Fibroblast of lung (primary cell): ENCODE measurements around the gene SLAMF9. TPM values are rescaled to one million over a fixed set of nuclear protein-coding genes. Genes with fewer than 3 reads are reported as not detected.

Experiments used
- DNase-seq, 2 donors: peaks; one replicate each; pipeline versions ENCODE4 v3.0.0 to v3.0.0-alpha.2; 2010; ENCODE audit warnings: low read depth in 2 of 2
- H2AFZ ChIP-seq: 2 replicates; pipeline ENCODE4 v1.5.1; 2012; ENCODE audit warnings: low read length, control low read depth, inconsistent platforms
- H3K27ac ChIP-seq: 2 replicates; pipeline ENCODE4 v1.5.1; 2011; ENCODE audit warnings: low read length, control low read depth; ENCODE audit not compliant: insufficient read depth
- H3K27me3 ChIP-seq: 2 replicates; pipeline ENCODE4 v1.5.1; 2011; ENCODE audit warnings: mild to moderate bottlenecking, low read length; ENCODE audit not compliant: control insufficient read depth, insufficient read depth
- H3K36me3 ChIP-seq: 2 replicates; pipeline ENCODE4 v1.5.1; 2011; ENCODE audit warnings: low read length; ENCODE audit not compliant: control insufficient read depth, insufficient read depth
- H3K4me1 ChIP-seq: 2 replicates; pipeline ENCODE4 v1.5.1; 2011; ENCODE audit warnings: low read length; ENCODE audit not compliant: control insufficient read depth, insufficient read depth; ENCODE audit errors: extremely low read depth
- H3K4me2 ChIP-seq: 2 replicates; pipeline ENCODE4 v1.5.1; 2011; ENCODE audit warnings: low read length, control low read depth; ENCODE audit not compliant: insufficient read depth; ENCODE audit errors: extremely low read depth
- H3K4me3 ChIP-seq, 4 experiments: fragments of 200-600 bp in 1 of 4; sonication (generic) in 1 of 4; replicated peaks in 1 of 4; 2 replicates each; pipeline ENCODE4 v1.5.1; 2011 to 2016; ENCODE audit warnings: low read length in 4 of 4, low read depth in 3 of 4, mild to moderate bottlenecking in 3 of 4, control low read depth in 2 of 4, inconsistent platforms in 1 of 4, mixed read lengths in 1 of 4; ENCODE audit not compliant: insufficient read depth in 1 of 4; ENCODE audit errors: control extremely low read depth in 1 of 4
- H3K79me2 ChIP-seq: 2 replicates; pipeline ENCODE4 v1.5.1; 2012; ENCODE audit warnings: mild to moderate bottlenecking, low read length, inconsistent platforms; ENCODE audit not compliant: control insufficient read depth, insufficient read depth
- H3K9ac ChIP-seq: 2 replicates; pipeline ENCODE4 v1.5.1; 2011; ENCODE audit warnings: mild to moderate bottlenecking, low read length, control low read depth; ENCODE audit not compliant: insufficient read depth
- H3K9me3 ChIP-seq: 2 replicates; pipeline ENCODE4 v1.5.1; 2012; ENCODE audit warnings: low read depth, low read length; ENCODE audit not compliant: control insufficient read depth, insufficient read depth
- H4K20me1 ChIP-seq: 2 replicates; pipeline ENCODE4 v1.5.1; 2011; ENCODE audit warnings: low read length; ENCODE audit not compliant: control insufficient read depth, insufficient read depth; ENCODE audit errors: extremely low read depth
- CTCF ChIP-seq, 2 donors: IDR thresholded peaks in 1 of 2; conservative IDR thresholded peaks in 1 of 2; 1 replicate in 1 of 2; 2 replicates in 1 of 2; pipeline ENCODE4 v1.5.1; 2011 to 2012; ENCODE audit warnings: low read length in 2 of 2, control low read depth in 1 of 2, inconsistent platforms in 1 of 2, low read depth in 1 of 2, mild to moderate bottlenecking in 1 of 2
- EZH2 ChIP-seq: IDR thresholded peaks from 2 replicates; pipeline ENCODE4 v1.5.1; 2012; ENCODE audit warnings: low read length, control low read depth, mild to moderate bottlenecking; ENCODE audit errors: missing control alignments
- polyA plus RNA-seq, 2 donors: library from polyadenylated mRNA; depleted of rRNA in 1 of 2; stranded (reverse) in 1 of 2; unstranded in 1 of 2; fragments of >200 nt; gene quantifications; 2 replicates each; pipeline ENCODE4 v1.2.1, GENCODE V29; 2011 to 2012; ENCODE audit warnings: missing spikeins in 1 of 2
- total RNA-seq: library from RNA; depleted of rRNA; stranded (reverse); fragments of >200 nt; gene quantifications from 2 replicates; pipeline ENCODE4 v1.2.1, GENCODE V29; 2014

The SLAMF9 gene
- total and polyA plus RNA-seq, 2 donors (not counting 1 experiment from before 2014, with no cell fraction given): not detected

- H3K9me3 ChIP-seq: no peaks in the 10 kb centered on the region
Observed at GRCh38 chr1:159955456-159955855, 1.4 kb upstream of the SLAMF9 start.

GRCh38 chr1:159952932-159953331, 1.1 kb downstream of the SLAMF9 start:
- Histone ChIP-seq H3K9ac (no peak overlapping the region), H3K36me3 (no peaks in the 10 kb centered on the region), H3K9me3 (no peaks in the 10 kb centered on the region), H2AFZ (no peak overlapping the region), H4K20me1 (no peaks in the 10 kb centered on the region), H3K4me2 (no peak overlapping the region), H3K4me1 (no peaks in the 10 kb centered on the region), H3K4me3 (no peak overlapping the region), H3K27me3 (peaks cover 6% of the 10 kb centered on the region), H3K79me2 (no peaks in the 10 kb centered on the region), H3K27ac (no peak overlapping the region)
- DNase-seq: no peak
- TF ChIP-seq EZH2 (no peak), CTCF (conservative IDR thresholded peaks at IDR 0.05 in 1 of 2, IDR thresholded peaks at IDR 0.05 in 1 of 2; ENCODE audit: low read depth in 1 of 2, low read length in 2 of 2) (no peak)

More at GRCh38 chr1:159955456-159955855, 1.4 kb upstream of the SLAMF9 start:
- H3K4me3 ChIP-seq: no peak overlapping the region
- H2AFZ ChIP-seq: no peak overlapping the region
- no peak overlapping the region for H3K9ac ChIP-seq
- H3K27ac ChIP-seq: no peak overlapping the region
- H3K4me2 ChIP-seq: no peak overlapping the region
- no peak for DNase-seq
- no peaks in the 10 kb centered on the region for H3K36me3 ChIP-seq
- no peaks in the 10 kb centered on the region for H4K20me1 ChIP-seq
- H3K4me1 ChIP-seq: no peaks in the 10 kb centered on the region
- peaks cover 6% of the 10 kb centered on the region for H3K27me3 ChIP-seq
- TF ChIP-seq CTCF (conservative IDR thresholded peaks at IDR 0.05 in 1 of 2, IDR thresholded peaks at IDR 0.05 in 1 of 2; ENCODE audit: low read depth in 1 of 2, low read length in 2 of 2) (no peak), EZH2 (no peak)
- no peaks in the 10 kb centered on the region for H3K79me2 ChIP-seq

- no peaks in the 10 kb centered on the region for H3K9me3 ChIP-seq
- TF ChIP-seq EZH2 (no peak), CTCF (conservative IDR thresholded peaks at IDR 0.05 in 1 of 2, IDR thresholded peaks at IDR 0.05 in 1 of 2; ENCODE audit: low read depth in 1 of 2, low read length in 2 of 2) (no peak)
- H3K4me1 ChIP-seq: no peaks in the 10 kb centered on the region
- H3K79me2 ChIP-seq: no peaks in the 10 kb centered on the region
- no peak overlapping the region for H3K4me3 ChIP-seq
- H3K4me2 ChIP-seq: no peak overlapping the region
- H3K9ac ChIP-seq: no peak overlapping the region
- DNase-seq: no peak
- H2AFZ ChIP-seq: no peak overlapping the region
- H3K27me3 ChIP-seq: peaks cover 6% of the 10 kb centered on the region
- H3K36me3 ChIP-seq: no peaks in the 10 kb centered on the region
- no peak overlapping the region for H3K27ac ChIP-seq
- no peaks in the 10 kb centered on the region for H4K20me1 ChIP-seq
Observed at GRCh38 chr1:159951551-159951950, 2.5 kb downstream of the SLAMF9 start.
